22Rv1 (cell line): ENCODE data around the gene ANXA4.

Experiments
- CTCF ChIP-seq: fragments of 450-650 bp; IDR thresholded peaks from 2 replicates; pipeline ENCODE4 v1.5.1; 2017; ENCODE audit warnings: mild to moderate bottlenecking
- ZFX ChIP-seq: fragments of 450-650 bp; IDR thresholded peaks from 2 replicates; pipeline ENCODE4 v1.6.1; 2017; ENCODE audit warnings: antibody characterized with exemption, borderline replicate concordance

GRCh38 chr2:69817729-69818501 lies 76.0 kb downstream of the ANXA4 start:
- no peak for TF ChIP-seq CTCF
- no peak for TF ChIP-seq ZFX
